DND-41 (cell line): ENCODE measurements around the gene MMP28.

ENCODE experiments used
- ATAC-seq: fragments of 200-7000 bp; cut with Tn5 transposase; 3 replicates; pipeline ENCODE4 v1.9.1; 2021; ENCODE audit warnings: low read depth; ENCODE audit not compliant: insufficient read depth
- DNase-seq: peaks from one replicate; pipeline ENCODE4 v3.0.0-alpha.2; 2020
- H2AFZ ChIP-seq: 2 replicates; pipeline ENCODE4 v1.6.0; 2012; ENCODE audit warnings: low read depth, low read length
- H3K27ac ChIP-seq: 2 replicates; pipeline ENCODE4 v1.5.1; 2012; ENCODE audit warnings: low read length, inconsistent platforms
- H3K27me3 ChIP-seq: fragments of 200-600 bp; sonication (generic); 2 replicates; pipeline ENCODE4 v1.6.0; 2012; ENCODE audit warnings: low read length, mild to moderate bottlenecking, inconsistent platforms; ENCODE audit not compliant: insufficient read depth, poor library complexity
- H3K36me3 ChIP-seq: 2 replicates; pipeline ENCODE4 v1.5.1; 2012; ENCODE audit warnings: low read length, inconsistent platforms; ENCODE audit not compliant: insufficient read depth
- H3K4me1 ChIP-seq: 2 replicates; pipeline ENCODE4 v1.5.1; 2012; ENCODE audit warnings: mild to moderate bottlenecking, low read length; ENCODE audit not compliant: insufficient read depth
- H3K4me2 ChIP-seq: 2 replicates; pipeline ENCODE4 v1.6.0; 2012; ENCODE audit warnings: mild to moderate bottlenecking, moderate library complexity, low read length, inconsistent platforms; ENCODE audit not compliant: insufficient read depth
- H3K4me3 ChIP-seq, 2 experiments: fragments of 200-600 bp in 1 of 2; shearing (Covaris generic) in 1 of 2; 2 replicates each; pipeline ENCODE4 v1.5.1; 2012 to 2016; ENCODE audit warnings: inconsistent platforms in 2 of 2, low read length in 2 of 2, mild to moderate bottlenecking in 2 of 2, low read depth in 1 of 2, moderate library complexity in 1 of 2
- H3K79me2 ChIP-seq: 2 replicates; pipeline ENCODE4 v1.6.0; 2012; ENCODE audit warnings: low read length, inconsistent platforms; ENCODE audit not compliant: insufficient read depth
- H3K9ac ChIP-seq: 2 replicates; pipeline ENCODE4 v1.6.0; 2012; ENCODE audit warnings: low read depth, mild to moderate bottlenecking, inconsistent platforms, low read length, moderate library complexity
- H3K9me3 ChIP-seq: 2 replicates; pipeline ENCODE4 v1.5.1; 2012; ENCODE audit warnings: low read length, moderate library complexity, mild to moderate bottlenecking, inconsistent platforms; ENCODE audit not compliant: insufficient read depth, severe bottlenecking
- H4K20me1 ChIP-seq: 2 replicates; pipeline ENCODE4 v1.6.0; 2012; ENCODE audit warnings: low read length; ENCODE audit not compliant: insufficient read depth
- CTCF ChIP-seq: IDR thresholded peaks from 2 replicates; pipeline ENCODE4 v1.5.1; 2012; ENCODE audit warnings: borderline replicate concordance, low read length, moderate library complexity, mild to moderate bottlenecking; ENCODE audit not compliant: poor library complexity, severe bottlenecking; ENCODE audit errors: extremely low read depth
- EZH2 ChIP-seq: IDR thresholded peaks from 3 replicates; pipeline ENCODE4 v1.6.1; 2012; ENCODE audit warnings: borderline replicate concordance, low read depth, mild to moderate bottlenecking, moderate library complexity, low read length, inconsistent platforms; ENCODE audit not compliant: severe bottlenecking

The MMP28 gene

DNA sequence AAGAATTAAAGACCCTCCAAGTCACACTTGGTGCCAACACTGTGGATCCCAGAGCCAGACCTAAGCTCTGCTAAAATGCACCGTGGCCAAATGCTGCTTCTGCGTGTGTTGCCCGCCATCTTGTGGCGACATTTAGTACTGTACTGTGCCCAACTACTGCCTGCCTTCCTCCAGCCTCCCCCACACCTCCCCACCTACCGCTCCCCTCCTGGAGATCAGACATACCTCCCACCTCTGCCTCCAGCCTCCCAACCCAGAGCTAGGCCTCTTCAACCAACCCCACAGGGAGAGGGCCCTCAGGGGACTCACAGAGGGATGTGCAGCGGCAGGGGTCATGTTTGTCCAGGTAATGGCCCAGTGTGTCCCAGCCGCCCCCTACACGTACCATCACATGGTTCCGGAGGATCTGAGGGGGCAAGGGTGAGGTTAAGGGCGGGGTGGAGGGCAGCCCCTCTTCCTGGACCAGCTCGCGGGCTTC, 47.9 kb downstream of the MMP28 start:
- Histone ChIP-seq H3K27me3 (peaks cover 26% of the 10 kb centered on the region), H3K9me3 (no peaks in the 10 kb centered on the region), H2AFZ (no peak overlapping the region), H3K4me2 (no peak overlapping the region), H3K27ac (no peak overlapping the region), H3K4me3 (no peak overlapping the region), H3K36me3 (no peaks in the 10 kb centered on the region), H3K79me2 (no peaks in the 10 kb centered on the region), H3K9ac (no peak overlapping the region), H3K4me1 (peaks cover 11% of the 10 kb centered on the region), H4K20me1 (peaks cover 9% of the 10 kb centered on the region)
- ATAC-seq (peak; percentile 93), DNase-seq (peak; percentile 81)
- TF ChIP-seq CTCF (peak; percentile 96), EZH2 (no peak)

GRCh38 chr17:35745749-35746320, 49.6 kb downstream of the MMP28 start:
- Histone ChIP-seq H3K9ac (no peak overlapping the region), H4K20me1 (peaks cover 9% of the 10 kb centered on the region), H3K4me2 (no peak overlapping the region), H3K9me3 (no peaks in the 10 kb centered on the region), H3K27me3 (peaks cover 24% of the 10 kb centered on the region), H3K4me1 (peaks cover 11% of the 10 kb centered on the region), H3K36me3 (no peaks in the 10 kb centered on the region), H2AFZ (no peak overlapping the region), H3K4me3 (no peak overlapping the region), H3K79me2 (no peaks in the 10 kb centered on the region), H3K27ac (no peak overlapping the region)
- no peak for TF ChIP-seq CTCF
- no peak for TF ChIP-seq EZH2
- no peak for ATAC-seq
- no peak for DNase-seq

- Histone ChIP-seq H3K9me3 (no peaks in the 10 kb centered on the region), H3K36me3 (no peaks in the 10 kb centered on the region), H3K9ac (no peak overlapping the region), H4K20me1 (peaks cover 9% of the 10 kb centered on the region), H3K27ac (no peak overlapping the region), H3K4me2 (no peak overlapping the region), H3K79me2 (no peaks in the 10 kb centered on the region), H3K4me1 (peaks cover 6% of the 10 kb centered on the region), H2AFZ (no peak overlapping the region), H3K27me3 (peaks cover 18% of the 10 kb centered on the region), H3K4me3 (no peak overlapping the region)
- ATAC-seq (no peak), DNase-seq (no peak)
- TF ChIP-seq CTCF (no peak), EZH2 (no peak)
These were observed 50.2 kb downstream of the MMP28 start for GRCh38 chr17:35745246-35745645.

DNA sequence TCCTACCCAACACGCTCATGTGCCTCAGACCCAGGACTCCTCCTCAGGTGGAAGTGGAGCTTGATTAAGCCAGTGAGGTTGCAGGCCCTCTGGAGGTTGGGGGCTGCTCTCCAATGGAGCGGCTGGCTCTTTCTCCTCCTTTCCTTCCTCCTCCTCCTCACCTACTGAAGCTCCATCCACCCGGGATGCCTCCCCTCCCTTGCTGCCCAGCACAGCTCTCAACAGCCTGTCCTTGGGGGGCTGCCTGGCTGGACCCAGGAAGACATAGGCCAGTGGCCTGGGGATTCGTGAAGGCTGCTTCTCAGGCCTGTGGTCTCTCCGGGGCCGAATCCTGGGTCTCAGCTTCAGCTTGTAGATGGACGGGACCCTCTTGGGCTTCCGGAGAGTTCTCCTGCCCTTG, 50.6 kb downstream of the MMP28 start:
- Histone ChIP-seq H4K20me1 (peaks cover 9% of the 10 kb centered on the region), H3K9ac (no peak overlapping the region), H3K4me3 (no peak overlapping the region), H2AFZ (no peak overlapping the region), H3K79me2 (no peaks in the 10 kb centered on the region), H3K9me3 (no peaks in the 10 kb centered on the region), H3K4me2 (no peak overlapping the region), H3K27ac (no peak overlapping the region), H3K36me3 (no peaks in the 10 kb centered on the region), H3K4me1 (peaks cover 2% of the 10 kb centered on the region), H3K27me3 (peaks cover 14% of the 10 kb centered on the region)
- ATAC-seq, result no peak
- TF ChIP-seq CTCF (no peak), EZH2 (no peak)
- DNase-seq, result no peak
